Measurements from ENCODE around the gene PALM. TPM values are rescaled to one million over a fixed set of nuclear protein-coding genes. Genes with fewer than 3 reads are reported as not detected.

Gene PALM
- total and polyA plus RNA-seq, 9 of the 15 experiments (the other 6 are each of a cell fraction or from before 2014, with no cell fraction given): 0.04 to 6.6 (median 1.7) TPM

GRCh38 chr19:791567-792305 is 83.0 kb downstream of the PALM start (continued):
- TF ChIP-seq DEAF1 (CRISPR knock-in tag; IDR thresholded peaks at IDR 0.05): no peak
- TF ChIP-seq NFYB (IDR thresholded peaks at IDR 0.05; ENCODE audit: extremely low read depth, insufficient read length): no peak
- TF ChIP-seq MYBL2 (IDR thresholded peaks at IDR 0.05; ENCODE audit: low read depth): no peak
- no peak for TF ChIP-seq MYBL2 (CRISPR knock-in tag; IDR thresholded peaks at IDR 0.05; ENCODE audit: borderline replicate concordance)
- TF ChIP-seq SIX5 (IDR thresholded peaks at IDR 0.05; ENCODE audit: borderline replicate concordance in 1 of 2, insufficient read depth in 1 of 2, low read depth in 1 of 2, low read length in 2 of 2): no peak
- no peak; the same call in 1 of the 2 replicates for TF ChIP-seq ZKSCAN8 (CRISPR knock-in tag; IDR thresholded peaks at IDR 0.05)
- TF ChIP-seq, protein P1, sequence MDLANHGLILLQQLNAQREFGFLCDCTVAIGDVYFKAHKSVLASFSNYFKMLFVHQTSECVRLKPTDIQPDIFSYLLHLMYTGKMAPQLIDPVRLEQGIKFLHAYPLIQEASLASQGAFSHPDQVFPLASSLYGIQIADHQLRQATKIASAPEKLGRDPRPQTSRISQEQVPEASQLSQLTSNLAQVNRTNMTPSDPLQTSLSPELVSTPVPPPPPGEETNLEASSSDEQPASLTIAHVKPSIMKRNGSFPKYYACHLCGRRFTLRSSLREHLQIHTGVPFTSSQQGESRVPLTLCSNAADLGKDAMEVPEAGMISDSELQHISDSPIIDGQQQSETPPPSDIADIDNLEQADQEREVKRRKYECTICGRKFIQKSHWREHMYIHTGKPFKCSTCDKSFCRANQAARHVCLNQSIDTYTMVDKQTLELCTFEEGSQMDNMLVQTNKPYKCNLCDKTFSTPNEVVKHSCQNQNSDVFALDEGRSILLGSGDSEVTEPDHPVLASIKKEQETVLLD (IDR thresholded peaks at IDR 0.05): peak; percentile 47; the same call in 1 of the 2 replicates
- no peak for TF ChIP-seq THRAP3 (IDR thresholded peaks at IDR 0.05; ENCODE audit: borderline replicate concordance)
- no peak for TF ChIP-seq SIRT6 (IDR thresholded peaks at IDR 0.05; ENCODE audit: low read depth, low read length)
- TF ChIP-seq ZNF449 (CRISPR knock-in tag; IDR thresholded peaks at IDR 0.05): no peak
- TF ChIP-seq UBTF (IDR thresholded peaks at IDR 0.05; ENCODE audit: borderline replicate concordance in 1 of 2, low read depth in 2 of 2, low read length in 2 of 2): no peak
- TF ChIP-seq, protein P2, sequence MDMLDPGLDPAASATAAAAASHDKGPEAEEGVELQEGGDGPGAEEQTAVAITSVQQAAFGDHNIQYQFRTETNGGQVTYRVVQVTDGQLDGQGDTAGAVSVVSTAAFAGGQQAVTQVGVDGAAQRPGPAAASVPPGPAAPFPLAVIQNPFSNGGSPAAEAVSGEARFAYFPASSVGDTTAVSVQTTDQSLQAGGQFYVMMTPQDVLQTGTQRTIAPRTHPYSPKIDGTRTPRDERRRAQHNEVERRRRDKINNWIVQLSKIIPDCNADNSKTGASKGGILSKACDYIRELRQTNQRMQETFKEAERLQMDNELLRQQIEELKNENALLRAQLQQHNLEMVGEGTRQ (CRISPR knock-in tag; IDR thresholded peaks at IDR 0.05): no peak
- no peak for TF ChIP-seq SUPT5H (IDR thresholded peaks at IDR 0.05)
- peak; percentile 44; the same call in 1 of the 2 replicates for TF ChIP-seq STAT5A (IDR thresholded peaks at IDR 0.05; ENCODE audit: borderline replicate concordance, low read length)
- TF ChIP-seq NFIC (IDR thresholded peaks at IDR 0.05): peak; percentile 96
- peak; percentile 83 for TF ChIP-seq CBFA2T3 (IDR thresholded peaks at IDR 0.05)
- TF ChIP-seq ESRRB (CRISPR knock-in tag; IDR thresholded peaks at IDR 0.05; ENCODE audit: borderline replicate concordance): no peak
- peak; percentile 85 for TF ChIP-seq MYNN (IDR thresholded peaks at IDR 0.05)
- no peak for TF ChIP-seq MYNN (CRISPR knock-in tag; IDR thresholded peaks at IDR 0.05)
- no peak for TF ChIP-seq CAMTA2 (CRISPR knock-in tag; conservative IDR thresholded peaks at IDR 0.05)
- no peak for TF ChIP-seq HNRNPUL1 (IDR thresholded peaks at IDR 0.05; ENCODE audit: low read length)
- peak; percentile 74; the same call in 1 of the 2 replicates for TF ChIP-seq ZNF444 (CRISPR knock-in tag; IDR thresholded peaks at IDR 0.05)

Measured in K562 (cell line).